OCI-LY1 (cell line): ENCODE measurements around the gene TUBA1C.

Experiments used
- H2AFZ ChIP-seq: fragments of 200-600 bp; sonication (generic), shearing (Covaris generic); 2 replicates; pipeline ENCODE4 v1.6.0; 2014; ENCODE audit warnings: antibody characterized with exemption, mild to moderate bottlenecking, low read length
- H3F3A ChIP-seq: fragments of 200-600 bp; sonication (generic), shearing (Covaris generic); 2 replicates; pipeline ENCODE4 v1.6.0; 2014; ENCODE audit warnings: mild to moderate bottlenecking, antibody characterized with exemption, low read length, moderate library complexity; ENCODE audit not compliant: insufficient read depth
- H3K27ac ChIP-seq: fragments of 200-600 bp; sonication (generic); 2 replicates; pipeline ENCODE4 v1.5.1; 2014; ENCODE audit warnings: low read length, mixed run types, mild to moderate bottlenecking, low read depth; ENCODE audit not compliant: poor library complexity, severe bottlenecking
- H3K27me3 ChIP-seq: fragments of 200-600 bp; sonication (generic); 2 replicates; pipeline ENCODE4 v1.6.0; 2014; ENCODE audit warnings: antibody characterized with exemption, mild to moderate bottlenecking, low read length, moderate library complexity; ENCODE audit not compliant: insufficient read depth
- H3K36me3 ChIP-seq: fragments of 200-600 bp; sonication (generic); 2 replicates; pipeline ENCODE4 v1.6.1; 2014; ENCODE audit warnings: mild to moderate bottlenecking, antibody characterized with exemption, low read length, moderate library complexity, mixed read lengths; ENCODE audit not compliant: insufficient read depth
- H3K4me1 ChIP-seq: fragments of 200-600 bp; sonication (generic); 2 replicates; pipeline ENCODE4 v1.5.1; 2014; ENCODE audit warnings: mild to moderate bottlenecking, low read length, moderate library complexity; ENCODE audit not compliant: insufficient read depth, severe bottlenecking
- H3K4me2 ChIP-seq: fragments of 200-600 bp; sonication (generic), shearing (Covaris generic); 2 replicates; pipeline ENCODE4 v1.6.1; 2014; ENCODE audit warnings: low read length
- H3K4me3 ChIP-seq: fragments of 200-600 bp; sonication (generic); 2 replicates; pipeline ENCODE4 v1.5.1; 2014; ENCODE audit warnings: low read length, low read depth, mild to moderate bottlenecking, mixed read lengths; ENCODE audit not compliant: poor library complexity, severe bottlenecking
- H3K79me2 ChIP-seq: fragments of 200-600 bp; shearing (Covaris generic); 2 replicates; pipeline ENCODE4 v1.6.1; 2016; ENCODE audit warnings: mixed run types, low read length, mixed read lengths; ENCODE audit not compliant: insufficient read depth
- H3K9ac ChIP-seq: fragments of 200-600 bp; sonication (generic), shearing (Covaris generic); 2 replicates; pipeline ENCODE4 v1.6.1; 2014; ENCODE audit warnings: mild to moderate bottlenecking, low read length, mixed read lengths
- H3K9me2 ChIP-seq: fragments of 200-600 bp; sonication (generic), shearing (Covaris generic); 2 replicates; pipeline ENCODE4 v1.6.1; 2014; ENCODE audit warnings: low read depth, mild to moderate bottlenecking, low read length, mixed read lengths
- H3K9me3 ChIP-seq: fragments of 200-600 bp; shearing (Covaris generic); 2 replicates; pipeline ENCODE4 v1.6.1; 2014; ENCODE audit warnings: low read length, mixed read lengths
- H4K20me1 ChIP-seq: fragments of 200-600 bp; sonication (generic), shearing (Covaris generic); 2 replicates; pipeline ENCODE4 v1.6.0; 2016; ENCODE audit warnings: mild to moderate bottlenecking, low read length; ENCODE audit not compliant: insufficient read depth
- EZH2 ChIP-seq: fragments of 200-600 bp; sonication (generic), shearing (Covaris generic); IDR thresholded peaks from 2 replicates; pipeline ENCODE4 v1.8.0; 2017; ENCODE audit warnings: borderline replicate concordance, mixed run types, mild to moderate bottlenecking, antibody characterized with exemption, low read length, moderate library complexity, mixed read lengths
- TF ChIP-seq, protein P1 (sequence below): fragments of 200-600 bp; sonication (generic), shearing (Covaris generic); IDR thresholded peaks from 2 replicates; pipeline ENCODE4 v1.5.1; 2017; ENCODE audit warnings: mild to moderate bottlenecking, antibody characterized with exemption, low read length, moderate library complexity, mixed read lengths

The TUBA1C gene

DNA sequence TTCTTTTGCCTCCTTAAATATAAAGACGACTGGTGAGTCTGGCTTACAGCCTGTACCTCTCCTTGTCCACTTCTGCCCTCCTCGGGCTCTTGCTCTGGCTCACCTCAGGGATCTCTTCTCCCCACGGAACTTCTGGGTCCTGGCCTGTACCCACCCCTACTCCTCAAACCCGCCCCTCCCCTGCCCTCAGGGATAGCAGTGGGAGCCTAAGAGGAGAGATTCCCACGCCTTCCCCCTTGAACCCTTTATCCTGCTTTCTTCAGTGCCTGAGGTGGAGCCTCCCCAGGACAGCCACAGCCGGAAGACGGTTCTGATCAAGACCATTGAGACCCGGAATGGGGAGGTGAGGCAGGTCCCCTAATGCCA lies 32.8 kb downstream of the TUBA1C start:
- peaks cover 8% of the 10 kb centered on the region for H3K4me1 ChIP-seq
- H3F3A ChIP-seq = no peaks in the 10 kb centered on the region
- no peaks in the 10 kb centered on the region for H3K9me3 ChIP-seq
- H3K4me3 ChIP-seq = peak overlapping the region; percentile 50
- H4K20me1 ChIP-seq = no peaks in the 10 kb centered on the region
- no peak overlapping the region for H2AFZ ChIP-seq
- H3K9me2 ChIP-seq = no peaks in the 10 kb centered on the region
- H3K9ac ChIP-seq = no peak overlapping the region
- TF ChIP-seq EZH2 = no peak
- TF ChIP-seq, protein P1, sequence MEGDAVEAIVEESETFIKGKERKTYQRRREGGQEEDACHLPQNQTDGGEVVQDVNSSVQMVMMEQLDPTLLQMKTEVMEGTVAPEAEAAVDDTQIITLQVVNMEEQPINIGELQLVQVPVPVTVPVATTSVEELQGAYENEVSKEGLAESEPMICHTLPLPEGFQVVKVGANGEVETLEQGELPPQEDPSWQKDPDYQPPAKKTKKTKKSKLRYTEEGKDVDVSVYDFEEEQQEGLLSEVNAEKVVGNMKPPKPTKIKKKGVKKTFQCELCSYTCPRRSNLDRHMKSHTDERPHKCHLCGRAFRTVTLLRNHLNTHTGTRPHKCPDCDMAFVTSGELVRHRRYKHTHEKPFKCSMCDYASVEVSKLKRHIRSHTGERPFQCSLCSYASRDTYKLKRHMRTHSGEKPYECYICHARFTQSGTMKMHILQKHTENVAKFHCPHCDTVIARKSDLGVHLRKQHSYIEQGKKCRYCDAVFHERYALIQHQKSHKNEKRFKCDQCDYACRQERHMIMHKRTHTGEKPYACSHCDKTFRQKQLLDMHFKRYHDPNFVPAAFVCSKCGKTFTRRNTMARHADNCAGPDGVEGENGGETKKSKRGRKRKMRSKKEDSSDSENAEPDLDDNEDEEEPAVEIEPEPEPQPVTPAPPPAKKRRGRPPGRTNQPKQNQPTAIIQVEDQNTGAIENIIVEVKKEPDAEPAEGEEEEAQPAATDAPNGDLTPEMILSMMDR = no peak
- H3K36me3 ChIP-seq = no peaks in the 10 kb centered on the region
- H3K79me2 ChIP-seq = no peaks in the 10 kb centered on the region
- peaks cover 4% of the 10 kb centered on the region; the same call in 1 of the 2 replicates for H3K27me3 ChIP-seq
- H3K27ac ChIP-seq = no peak overlapping the region
- H3K4me2 ChIP-seq = peak overlapping the region; percentile 79; the same call in 1 of the 2 replicates

DNA sequence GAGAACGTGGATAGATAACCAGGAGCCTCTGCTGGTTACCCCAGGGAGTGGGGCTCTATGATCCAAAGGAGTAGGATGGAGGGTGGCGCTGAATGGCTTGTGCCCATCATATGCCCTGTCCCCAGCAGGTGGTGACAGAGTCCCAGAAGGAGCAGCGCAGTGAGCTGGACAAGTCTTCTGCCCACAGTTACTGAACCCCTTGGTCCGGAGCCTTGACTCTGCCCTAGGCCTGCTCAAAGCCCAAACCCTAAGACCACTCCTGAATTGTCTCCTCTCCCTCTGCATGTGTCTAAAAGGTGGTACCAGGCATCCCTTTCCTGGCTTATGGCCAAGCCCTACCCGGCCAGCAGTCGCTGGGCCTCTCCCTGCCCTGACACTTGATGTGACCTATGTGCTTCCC lies 33.3 kb downstream of the TUBA1C start:
- Histone ChIP-seq H4K20me1 (no peaks in the 10 kb centered on the region), H3K36me3 (no peaks in the 10 kb centered on the region), H3K9ac (no peak overlapping the region), H3K9me2 (no peaks in the 10 kb centered on the region), H2AFZ (no peak overlapping the region), H3K27ac (no peak overlapping the region), H3K4me3 (no peak overlapping the region), H3K79me2 (no peaks in the 10 kb centered on the region), H3K4me1 (peaks cover 8% of the 10 kb centered on the region), H3K27me3 (peaks cover 4% of the 10 kb centered on the region; the same call in 1 of the 2 replicates), H3K4me2 (no peak overlapping the region), H3K9me3 (no peaks in the 10 kb centered on the region), H3F3A (no peaks in the 10 kb centered on the region)
- TF ChIP-seq, protein P1 = no peak
- no peak for TF ChIP-seq EZH2

DNA sequence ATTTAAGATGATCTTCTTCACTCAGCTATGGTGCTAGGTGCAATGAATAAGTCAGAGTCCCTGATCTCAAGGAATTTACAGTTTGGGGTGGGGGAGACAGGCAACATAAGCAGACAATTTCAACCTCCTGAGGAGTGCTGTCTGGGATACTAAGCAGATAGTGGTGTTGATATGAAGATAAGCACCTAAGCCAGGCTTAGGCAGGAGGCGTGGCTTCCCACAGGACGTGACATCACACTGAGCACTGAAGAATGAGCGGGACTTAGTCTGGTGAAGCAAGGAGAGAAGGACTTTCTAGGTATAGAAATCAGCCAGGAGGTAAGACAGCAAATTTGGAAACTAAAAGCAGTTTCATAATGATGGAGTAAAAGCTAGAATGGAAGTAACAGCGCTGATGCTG lies 36.9 kb downstream of the TUBA1C start:
- Histone ChIP-seq H3K4me3 (no peak overlapping the region), H3K27me3 (no peaks in the 10 kb centered on the region; the same call in 1 of the 2 replicates), H4K20me1 (no peaks in the 10 kb centered on the region), H3K79me2 (no peaks in the 10 kb centered on the region), H3F3A (no peaks in the 10 kb centered on the region), H3K9me2 (no peaks in the 10 kb centered on the region), H3K4me2 (no peak overlapping the region), H3K27ac (no peak overlapping the region), H3K9me3 (no peaks in the 10 kb centered on the region), H3K9ac (no peak overlapping the region), H3K36me3 (no peaks in the 10 kb centered on the region), H2AFZ (no peak overlapping the region), H3K4me1 (peaks cover 6% of the 10 kb centered on the region)
- TF ChIP-seq, protein P1 = no peak
- no peak for TF ChIP-seq EZH2
